Renal pelvis (tissue), 4 donors: ENCODE data around the gene GSTA1. TPM values are rescaled to one million over a fixed set of nuclear protein-coding genes. Genes with fewer than 3 reads are reported as not detected.
"Not testable (repeated sequence)": the region's sequence is repeated elsewhere in the genome, so short reads cannot be mapped to it uniquely, and the experiment has no call there.

ENCODE experiments used
- DNase-seq: peaks from one replicate; pipeline ENCODE4 v3.0.0-alpha.2; 2013
- polyA plus RNA-seq, 3 donors: library from polyadenylated mRNA; unstranded; fragments of 120-200 nt; gene quantifications; one replicate each; pipeline ENCODE4 v1.2.1, GENCODE V29; 2013; ENCODE audit not compliant: insufficient read length in 3 of 3

GSTA1 gene
- polyA plus RNA-seq, 3 donors: 1.2 to 1.3 (median 1.2) TPM

DNA sequence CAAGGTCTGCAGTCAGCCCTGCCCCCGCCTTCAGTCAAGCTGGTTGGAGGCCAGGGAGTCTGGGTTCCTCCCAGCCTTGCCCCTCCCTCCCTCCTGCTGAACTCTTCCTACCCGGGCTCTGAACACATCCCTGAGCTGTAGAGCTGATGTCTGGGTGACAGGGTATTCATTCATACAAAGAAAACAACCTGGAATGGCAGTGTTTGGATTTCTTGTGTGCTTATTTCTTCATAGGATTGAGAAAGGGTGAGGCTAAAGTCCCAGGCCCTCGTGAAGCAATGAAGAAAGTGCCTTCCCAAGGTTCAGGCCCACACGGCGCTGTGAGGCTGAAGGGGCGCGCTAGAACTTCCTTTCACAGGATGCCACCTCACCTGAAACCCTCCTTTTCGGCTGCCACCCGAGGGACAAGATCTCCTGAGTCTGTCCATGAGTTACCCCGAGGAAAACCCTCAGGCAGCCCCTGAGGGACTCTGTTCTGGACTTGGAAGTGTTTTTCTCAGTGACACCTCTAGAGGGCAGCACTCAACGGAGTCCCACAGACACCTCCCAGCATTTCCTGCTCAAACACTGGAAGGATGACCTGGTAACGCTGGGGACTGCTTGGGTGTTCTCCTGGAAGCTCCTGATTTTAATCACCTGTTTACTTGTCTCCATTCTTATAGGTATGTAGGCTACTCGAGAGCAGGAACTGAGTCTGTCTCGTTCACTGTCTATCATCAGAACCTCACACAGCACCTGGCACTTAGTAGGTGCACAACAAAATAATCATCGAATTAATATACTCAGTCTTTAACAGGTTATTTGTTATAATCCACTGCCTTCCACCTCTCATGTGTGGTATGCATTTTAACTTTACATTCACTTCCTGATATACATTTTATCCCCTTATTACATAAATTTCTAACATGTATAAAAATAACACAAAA is 11.8 kb upstream of the GSTA1 start:
- peak; percentile 17 for DNase-seq

DNA sequence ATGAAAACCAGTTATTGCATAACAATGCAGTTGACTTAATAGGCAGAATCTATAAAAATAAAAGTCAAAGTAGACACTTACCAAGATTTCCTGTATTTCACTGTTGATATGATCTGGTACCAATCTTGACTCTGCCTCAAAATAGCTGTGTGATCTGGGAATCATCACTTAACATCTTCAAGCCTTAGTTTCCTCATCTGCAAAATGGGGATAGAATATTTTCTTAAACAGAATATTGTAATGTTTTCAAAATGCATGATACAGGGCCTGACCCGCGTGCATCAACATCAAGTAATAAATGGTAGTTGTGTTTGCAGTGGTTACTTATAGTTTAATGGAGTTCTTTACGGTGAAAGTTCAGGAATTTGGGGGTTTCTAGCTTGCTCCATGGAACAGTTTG is 10.9 kb upstream of the GSTA1 start:
- DNase-seq: not testable (repeated sequence)

- DNase-seq: not testable (repeated sequence)
These were observed 6.2 kb upstream of the GSTA1 start for GRCh38 chr6:52809777-52810176.

DNA sequence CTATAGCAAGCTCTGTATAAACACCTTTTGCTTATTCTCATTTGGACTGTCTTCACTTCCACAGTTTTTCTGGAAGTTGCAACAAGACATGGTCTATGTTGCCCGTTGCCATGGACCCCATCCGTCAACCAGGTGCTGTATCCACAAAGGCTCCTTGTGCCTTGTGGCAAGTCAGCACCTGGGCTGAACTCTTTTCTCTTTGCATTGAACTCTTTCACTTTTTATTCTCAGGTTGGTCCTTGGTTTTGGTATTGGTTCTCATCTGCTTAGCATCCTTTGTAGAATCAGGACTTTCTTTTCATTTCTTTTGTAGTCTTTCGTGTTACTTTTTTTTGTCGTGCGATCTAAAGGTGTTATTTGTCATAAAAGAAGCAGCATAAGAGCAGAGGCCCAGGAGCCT is 5.0 kb upstream of the GSTA1 start:
- no peak for DNase-seq

- no peak for DNase-seq
These were observed 810 bp downstream of the GSTA1 start for GRCh38 chr6:52802806-52803205.

DNA sequence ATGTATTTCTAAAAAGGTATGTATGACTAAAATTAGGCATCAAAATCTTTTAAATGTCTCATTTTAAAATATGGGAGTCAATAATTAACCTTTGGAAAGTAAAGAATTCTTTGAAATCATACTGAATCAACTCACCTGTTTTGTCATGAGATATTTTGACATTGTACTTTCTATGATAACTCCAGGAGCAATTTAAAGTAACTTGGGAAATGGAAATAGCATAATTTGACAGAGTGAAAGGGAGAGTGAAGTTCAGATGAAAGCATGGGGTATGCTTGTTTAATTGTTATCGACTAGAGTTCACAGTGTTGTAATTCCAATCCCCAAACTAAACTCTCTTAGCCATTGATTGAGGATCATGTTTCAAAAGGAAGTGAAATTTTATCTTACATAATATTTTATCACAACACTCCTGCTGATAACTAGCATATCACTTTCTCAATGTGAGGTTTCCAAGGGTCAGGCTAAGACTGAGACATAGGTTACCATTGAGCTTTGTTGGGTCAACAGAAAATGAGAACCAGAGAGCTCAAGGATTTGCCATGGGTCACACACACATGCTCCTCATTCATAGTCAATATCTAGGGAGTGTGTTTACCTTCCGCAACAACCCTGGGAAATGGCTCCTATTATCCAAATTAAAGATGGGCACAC is 2.3 kb downstream of the GSTA1 start:
- DNase-seq: no peak

DNA sequence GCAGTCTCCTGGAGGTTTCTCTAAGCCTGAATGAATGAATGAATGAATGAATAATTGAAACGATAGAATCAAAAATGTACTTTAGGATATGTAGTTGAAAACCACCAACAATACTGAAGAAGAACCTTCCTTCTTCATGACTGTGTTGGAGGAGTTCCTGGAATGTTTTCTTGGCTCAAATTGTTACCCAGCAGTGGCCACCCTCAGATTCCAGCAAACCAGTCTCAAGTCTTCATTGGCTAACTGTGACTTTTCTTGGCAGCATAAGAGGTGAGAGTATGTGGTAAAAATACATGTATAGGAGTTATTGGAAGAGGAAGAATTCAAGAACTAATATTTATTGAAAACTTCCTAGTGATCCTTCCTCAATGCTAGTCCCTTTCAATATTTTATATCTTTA is 4.3 kb downstream of the GSTA1 start:
- not testable (repeated sequence) for DNase-seq

DNA sequence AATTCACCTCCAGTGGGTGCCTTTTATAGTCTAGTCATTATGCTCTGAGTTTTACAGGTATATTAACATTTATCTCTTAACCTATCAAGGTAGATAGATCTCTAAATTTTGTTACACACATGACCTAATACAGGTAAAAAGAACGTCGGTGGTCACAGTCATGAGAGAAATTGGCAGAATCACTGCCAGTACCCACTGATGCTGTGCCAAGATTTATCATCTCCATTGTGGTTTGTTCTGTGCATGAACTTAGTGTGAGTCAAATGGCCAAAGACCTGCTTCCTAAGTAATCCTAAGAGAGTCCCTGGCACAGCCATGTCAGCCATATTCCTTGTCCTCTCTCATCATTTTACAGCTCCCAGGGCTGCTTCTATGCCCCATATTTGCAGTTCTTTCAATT is 9.2 kb downstream of the GSTA1 start:
- DNase-seq: not testable (repeated sequence)

DNA sequence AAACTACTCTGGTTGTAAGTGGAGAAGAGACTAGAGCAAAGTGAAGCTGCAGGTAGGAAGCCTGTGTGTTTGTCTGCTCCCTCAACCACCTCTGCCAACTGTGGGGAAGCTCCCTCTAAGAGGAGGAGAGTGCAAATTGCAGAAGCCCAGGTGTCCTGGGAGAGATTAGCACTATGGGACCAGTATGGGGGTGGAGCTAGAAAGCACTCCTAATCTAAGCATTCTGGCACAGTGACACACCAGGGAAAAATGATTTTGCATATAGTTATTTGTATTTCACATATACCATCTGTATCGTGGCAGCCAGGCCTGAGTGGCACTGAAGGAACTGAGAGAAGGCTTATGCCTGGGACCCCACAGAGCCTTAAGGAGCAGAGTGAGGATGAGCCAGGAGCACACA is 12.8 kb downstream of the GSTA1 start:
- no peak for DNase-seq

GRCh38 chr6:52789658-52790057 is 14.0 kb downstream of the GSTA1 start:
- peak; percentile 40 for DNase-seq

DNA sequence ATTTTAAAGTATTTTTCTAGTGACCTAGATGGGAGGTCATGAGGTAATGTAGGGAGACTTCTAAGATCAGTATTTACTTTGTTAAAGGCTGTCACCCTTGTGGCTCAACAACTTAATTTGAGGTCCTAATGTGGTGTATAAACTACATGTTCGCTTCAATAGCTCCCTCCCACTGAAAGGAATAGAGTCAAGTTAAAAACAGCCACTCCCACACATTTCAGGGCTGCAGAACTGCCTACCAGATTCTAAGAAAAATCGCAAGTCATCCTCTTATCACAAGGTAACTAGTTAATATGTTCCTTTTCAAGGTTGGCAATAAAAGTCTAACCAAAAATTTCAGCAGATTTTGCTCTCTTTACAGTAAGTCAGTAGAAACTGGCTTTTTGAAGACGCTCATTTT is 15.1 kb downstream of the GSTA1 start:
- peak; percentile 42 for DNase-seq

- DNase-seq: no peak
These were observed 15.7 kb downstream of the GSTA1 start for GRCh38 chr6:52787917-52788316.

DNA sequence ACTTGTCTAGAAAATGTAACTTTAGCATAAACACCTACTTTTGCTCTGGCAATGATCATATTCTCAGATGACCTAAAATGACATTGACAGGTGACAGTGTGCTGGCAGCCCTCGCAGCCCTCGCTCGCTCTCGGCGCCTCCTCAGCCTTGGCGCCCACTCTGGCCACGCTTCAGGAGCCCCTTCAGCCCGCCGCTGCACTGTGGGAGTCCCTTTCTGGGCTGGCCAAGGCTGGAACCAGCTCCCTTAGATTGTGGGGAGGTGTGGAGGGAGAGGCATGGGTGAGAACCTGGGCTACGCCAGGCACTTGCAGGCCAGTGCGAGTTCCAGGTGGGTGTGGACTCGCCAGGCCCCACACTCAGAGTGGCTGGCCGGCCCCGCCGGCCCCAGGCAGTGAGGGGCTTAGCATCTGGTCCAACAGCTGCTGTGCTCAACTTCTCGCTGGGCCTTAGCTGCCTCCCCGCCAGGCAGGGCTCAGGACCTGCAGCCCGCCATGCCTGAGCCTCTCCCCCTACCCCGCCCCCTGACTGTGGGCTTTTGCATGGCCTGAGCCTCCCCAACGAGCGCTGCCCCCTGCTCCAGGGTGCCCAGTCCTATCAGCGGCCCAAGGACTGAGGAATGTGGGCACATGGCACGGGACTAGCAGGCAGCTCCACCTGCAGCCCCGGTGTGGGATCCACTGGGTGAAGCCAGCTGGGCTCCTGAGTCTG is 17.2 kb downstream of the GSTA1 start:
- DNase-seq: no peak

DNA sequence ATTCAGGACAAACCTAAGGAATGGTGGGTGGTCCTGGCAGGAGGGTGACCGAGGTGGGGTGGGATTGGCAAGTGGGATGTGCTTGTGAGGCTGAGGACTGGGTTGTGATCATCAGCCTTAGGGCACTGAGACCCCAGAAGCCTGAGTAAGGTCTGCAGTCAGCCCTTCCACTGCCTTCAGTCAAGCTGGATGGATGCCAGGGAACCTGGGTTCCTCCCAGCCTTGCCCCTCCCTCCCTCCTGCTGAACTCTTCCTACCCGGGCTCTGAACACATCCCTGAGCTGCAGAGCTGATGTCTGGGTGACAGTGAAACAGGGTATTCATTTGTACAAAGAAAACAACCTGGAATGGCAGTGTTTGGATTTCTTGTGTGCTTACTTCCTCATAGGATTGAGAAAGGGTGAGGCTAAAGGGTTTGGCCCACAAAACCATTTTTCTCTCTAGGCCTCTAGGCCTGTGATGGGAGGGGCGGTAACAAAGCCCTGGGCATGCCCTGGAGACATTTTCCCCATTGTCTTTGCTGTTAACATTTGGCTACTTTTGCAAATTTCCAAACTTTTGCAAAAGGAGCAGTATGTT is 20.8 kb downstream of the GSTA1 start:
- DNase-seq: not testable (repeated sequence)

DNA sequence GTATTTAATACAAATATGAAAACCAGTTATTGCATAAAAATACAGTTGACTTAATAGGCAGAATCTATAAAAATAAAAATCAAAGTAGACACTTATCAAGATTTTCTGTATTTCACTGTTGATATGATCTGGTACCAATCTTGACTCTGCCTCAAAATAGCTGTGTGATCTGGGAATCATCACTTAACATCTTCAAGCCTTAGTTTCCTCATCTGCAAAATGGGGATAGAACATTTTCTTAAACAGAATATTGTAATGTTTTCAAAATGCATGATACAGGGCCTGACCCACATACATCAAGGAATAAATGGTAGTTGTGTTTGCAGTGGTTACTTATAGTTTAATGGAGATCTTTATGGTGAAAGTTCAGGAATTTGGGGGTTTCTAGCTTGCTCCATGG is 21.4 kb downstream of the GSTA1 start:
- not testable (repeated sequence) for DNase-seq

- no peak for DNase-seq
These were observed 24.4 kb downstream of the GSTA1 start for GRCh38 chr6:52779237-52779636.

- not testable (repeated sequence) for DNase-seq
These were observed 26.8 kb downstream of the GSTA1 start for GRCh38 chr6:52776711-52777351.

- DNase-seq: not testable (repeated sequence)
These were observed 34.2 kb downstream of the GSTA1 start for GRCh38 chr6:52769399-52769798.

- DNase-seq: not testable (repeated sequence)
These were observed 36.0 kb downstream of the GSTA1 start for GRCh38 chr6:52767658-52768057.

GRCh38 chr6:52763322-52763916 is 40.2 kb downstream of the GSTA1 start, which contains the start of gene GSTA2:
Gene GSTA2, minus strand, starts transcription at chr6:52763475. Its CDS starts 5,528 bp downstream, at chr6:52757947.
- not testable (repeated sequence) for DNase-seq
